Stimulated activated CD8-positive, alpha-beta memory T cell treated with anti-CD3 and anti-CD28 coated beads, Interleukin-2, amount 100 ng/mL, for 1 hour (primary cell): ENCODE results near the gene PLD5.
"Not testable (repeated sequence)": the region's sequence is repeated elsewhere in the genome, so short reads cannot be mapped to it uniquely, and the experiment has no call there.

Source experiments
- DNase-seq, 2 donors: peaks; one replicate each; pipeline ENCODE4 v3.0.0-alpha.2; 2020; ENCODE audit warnings: low read depth in 2 of 2

Gene PLD5

DNA sequence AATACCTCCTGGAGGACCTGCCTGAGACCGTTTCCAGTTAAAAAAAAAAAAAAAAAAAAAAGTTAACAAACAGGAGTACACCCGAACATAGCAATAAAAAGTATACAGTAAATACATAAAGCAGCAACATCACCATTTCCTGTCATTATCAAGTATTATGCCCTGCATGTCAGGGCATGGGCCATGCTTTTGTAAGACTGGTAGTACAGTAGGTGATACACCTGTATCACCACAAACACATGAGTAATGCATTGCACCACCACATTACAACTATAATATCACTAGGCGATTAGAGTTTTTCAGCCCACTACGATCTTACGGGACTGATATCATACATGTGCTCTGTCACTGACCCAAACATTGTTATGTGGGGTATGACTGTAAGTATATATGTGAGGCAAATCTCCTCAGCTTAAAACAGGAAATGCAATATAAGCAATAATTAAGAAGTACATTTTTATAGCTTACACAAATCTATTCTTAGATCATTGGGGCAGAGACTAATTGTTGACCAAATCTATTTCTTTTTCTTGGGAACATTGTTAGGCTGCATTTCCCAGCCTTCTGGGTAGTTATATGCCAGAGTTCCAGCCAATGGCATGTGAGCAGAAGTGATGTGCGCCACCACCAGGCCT, 98.1 kb downstream of the PLD5 start:
- DNase-seq = no peak

DNA sequence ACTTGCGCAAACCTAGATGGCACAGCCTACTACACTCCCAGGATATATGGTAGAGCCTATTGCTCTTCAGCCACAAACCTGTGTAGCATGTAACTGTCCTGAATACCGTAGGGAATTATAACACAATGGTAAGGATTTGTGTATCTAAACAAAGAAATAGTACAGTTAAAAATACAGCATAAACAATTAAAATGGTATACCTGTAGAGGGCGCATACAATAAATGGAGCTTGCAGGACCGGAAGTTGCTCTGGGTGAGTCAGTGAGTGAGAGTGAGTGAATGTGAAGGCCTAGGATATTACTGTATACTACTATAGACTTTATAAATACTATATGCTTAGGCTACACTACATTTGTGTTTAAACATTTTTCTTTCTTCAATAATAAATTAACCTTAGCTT, 99.3 kb downstream of the PLD5 start:
- no peak for DNase-seq

GRCh38 chr1:242416657-242417056, 107.8 kb downstream of the PLD5 start:
- DNase-seq = no peak

DNA sequence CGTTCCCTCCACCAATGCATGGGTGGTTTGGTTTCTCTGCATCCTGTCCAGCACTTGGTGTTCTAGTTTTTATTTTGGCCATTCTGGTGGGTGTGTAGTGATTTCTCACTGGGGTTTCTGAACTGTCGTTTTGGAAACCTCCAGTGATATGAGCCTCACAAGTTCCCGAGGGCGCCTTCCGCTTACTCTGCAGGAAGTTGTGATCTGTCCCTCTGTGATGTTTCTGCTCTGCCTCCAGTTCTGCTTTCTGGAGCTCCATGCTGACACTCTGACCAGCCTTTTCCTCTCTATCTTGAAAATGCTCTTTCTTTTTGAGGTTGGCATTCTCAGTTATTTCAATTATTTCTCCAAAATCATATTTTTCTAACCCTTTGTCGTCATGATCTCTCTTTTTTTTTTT, 111.6 kb downstream of the PLD5 start:
- no peak for DNase-seq

DNA sequence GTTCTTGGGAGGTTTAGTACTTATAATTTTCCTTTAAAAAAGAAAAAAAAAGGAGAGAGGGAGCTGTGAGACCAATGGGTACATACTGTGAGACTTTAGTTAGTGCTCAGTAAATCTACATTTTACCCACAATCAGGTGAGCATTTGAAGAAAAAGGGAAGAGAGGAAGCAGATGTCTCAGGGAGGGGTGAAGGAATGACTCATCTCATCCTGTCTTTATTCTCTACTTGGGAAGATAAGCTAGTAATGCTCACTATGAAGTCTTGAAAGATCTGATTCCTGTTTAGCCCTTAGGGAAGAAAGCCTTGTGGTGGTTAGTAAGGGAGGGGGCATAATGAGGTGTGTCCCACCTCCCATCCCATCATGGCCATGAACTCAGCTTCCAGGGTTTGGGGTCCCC, 112.6 kb downstream of the PLD5 start:
- no peak for DNase-seq

DNA sequence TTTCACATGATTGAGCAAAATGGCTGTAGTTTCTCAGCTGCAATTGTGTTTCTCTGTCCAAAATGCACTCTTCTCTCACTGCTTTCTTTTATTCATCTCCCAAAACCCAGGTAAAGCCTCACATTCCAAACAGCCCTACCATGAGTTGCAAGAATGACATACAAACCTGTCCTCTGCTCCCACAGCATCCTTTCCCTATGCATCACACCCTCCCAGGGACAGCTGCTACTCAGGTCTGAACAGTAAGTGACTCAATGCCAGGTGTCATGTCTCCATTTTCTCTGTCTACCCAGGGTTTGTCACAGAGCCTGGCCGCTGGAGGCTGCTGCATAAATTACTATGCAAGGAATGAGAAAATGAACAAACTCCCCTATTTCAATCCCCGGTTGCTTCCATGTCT, 118.5 kb downstream of the PLD5 start:
- no peak for DNase-seq

DNA sequence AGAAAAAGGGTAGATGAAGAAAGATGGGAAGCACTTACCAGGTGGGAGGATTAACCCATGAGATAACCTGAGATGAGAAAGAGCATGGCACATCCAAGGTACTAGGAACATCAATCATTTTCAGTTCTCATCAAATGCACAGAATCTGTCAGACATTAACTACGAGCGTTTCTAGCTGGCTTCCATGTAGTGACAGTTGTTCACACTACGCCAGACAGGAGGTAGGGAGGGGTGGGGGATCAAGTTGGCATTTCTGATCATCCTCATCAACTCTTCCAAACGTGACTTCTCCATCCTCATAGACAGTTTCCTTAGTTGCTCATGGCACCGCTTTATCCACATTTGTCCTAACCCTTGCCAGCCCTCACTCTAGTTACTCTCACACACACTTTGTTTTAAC, 120.2 kb downstream of the PLD5 start:
- DNase-seq = no peak

- DNase-seq = no peak
These were observed 121.5 kb downstream of the PLD5 start for GRCh38 chr1:242402956-242403355.

GRCh38 chr1:242401937-242402336, 122.6 kb downstream of the PLD5 start:
- no peak for DNase-seq

- no peak for DNase-seq
These were observed 126.1 kb downstream of the PLD5 start for GRCh38 chr1:242398351-242398750.

- no peak for DNase-seq
These were observed 132.6 kb downstream of the PLD5 start for GRCh38 chr1:242391896-242392295.

GRCh38 chr1:242376121-242376520, 148.4 kb downstream of the PLD5 start:
- not testable (repeated sequence) for DNase-seq

DNA sequence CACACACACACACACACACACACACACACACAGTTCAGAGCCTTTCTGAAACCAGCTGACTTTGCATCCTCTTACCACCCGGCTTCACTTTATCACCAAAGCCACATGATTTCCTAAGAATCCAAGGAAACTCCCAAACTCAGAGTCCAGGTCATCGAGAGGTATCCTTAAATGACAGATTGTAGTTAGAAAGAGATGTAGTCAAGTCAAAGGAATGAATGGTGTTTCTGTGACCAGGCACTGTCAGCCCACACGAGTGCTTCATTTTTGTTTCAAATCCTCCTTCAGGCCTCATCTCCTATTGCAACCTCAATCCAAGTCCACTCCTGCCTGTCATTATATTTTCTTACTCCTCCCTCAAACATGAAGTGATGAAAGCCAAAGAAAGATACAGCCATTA, 174.1 kb downstream of the PLD5 start:
- not testable (repeated sequence) for DNase-seq

- no peak for DNase-seq
These were observed 174.9 kb downstream of the PLD5 start for GRCh38 chr1:242349636-242350035.

DNA sequence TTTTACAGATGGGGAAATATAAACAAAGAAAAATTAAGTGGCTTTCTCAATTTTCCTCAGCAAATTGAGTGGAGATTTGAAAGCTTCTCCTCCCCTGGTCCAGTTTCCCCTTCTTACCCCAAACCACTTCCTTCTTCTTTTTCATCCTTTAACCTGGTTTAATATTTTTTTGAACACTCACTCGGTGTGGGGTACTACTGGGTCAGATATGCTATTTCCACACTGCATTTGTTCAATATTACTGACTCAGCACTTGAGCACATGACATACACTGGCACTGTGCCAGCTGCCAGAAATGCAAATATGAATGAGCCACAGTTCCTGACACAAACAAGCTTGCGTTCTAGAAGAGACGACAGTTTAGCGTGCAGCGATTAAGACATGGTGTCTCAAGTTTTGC, 193.6 kb downstream of the PLD5 start:
- not testable (repeated sequence) for DNase-seq

GRCh38 chr1:242327381-242327780, 197.1 kb downstream of the PLD5 start:
- DNase-seq = not testable (repeated sequence)

DNA sequence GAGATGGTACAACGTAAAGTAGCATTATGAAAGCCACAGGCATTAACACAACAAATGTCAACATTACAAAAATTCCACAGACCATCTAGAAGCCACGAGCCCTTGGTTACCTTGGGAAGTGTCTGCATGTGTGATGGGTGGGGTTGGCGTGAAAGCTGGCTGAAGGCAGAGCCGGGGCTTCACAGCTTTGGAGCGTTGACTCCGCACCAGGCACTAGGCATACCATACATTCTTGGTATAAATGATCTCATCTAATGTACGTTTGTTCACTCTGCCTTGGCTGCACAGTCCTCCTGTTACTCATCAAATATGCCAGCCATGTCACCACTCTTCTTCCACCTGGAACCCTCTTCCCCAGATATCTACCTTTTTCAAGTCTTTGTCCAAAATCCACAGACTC, 202.5 kb downstream of the PLD5 start:
- not testable (repeated sequence) for DNase-seq

DNA sequence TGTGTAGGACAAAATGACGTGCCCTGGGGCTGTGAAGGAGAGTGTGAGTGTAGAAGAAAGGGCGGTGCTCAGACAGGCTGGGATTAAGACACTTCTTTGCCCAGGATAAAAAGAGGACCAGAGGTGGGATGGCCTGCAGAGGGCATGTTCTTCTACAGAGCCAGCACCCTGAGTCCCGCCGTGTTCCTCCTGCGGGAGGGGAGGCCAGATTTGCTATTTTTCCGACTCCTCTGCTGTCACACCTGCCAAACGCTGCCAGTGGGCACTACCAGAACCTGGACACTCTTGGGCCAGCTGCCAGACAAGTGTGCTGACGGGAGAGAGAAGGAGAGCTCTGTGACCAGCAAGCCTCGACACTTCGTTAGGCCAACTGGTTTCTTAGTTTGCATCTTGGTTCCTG, 206.4 kb downstream of the PLD5 start:
- no peak for DNase-seq

GRCh38 chr1:242314865-242315264, 209.6 kb downstream of the PLD5 start:
- DNase-seq = not testable (repeated sequence)

GRCh38 chr1:242314085-242314649, 210.3 kb downstream of the PLD5 start:
- not testable (repeated sequence) for DNase-seq

GRCh38 chr1:242308681-242309080, 215.8 kb downstream of the PLD5 start:
- DNase-seq = not testable (repeated sequence)

DNA sequence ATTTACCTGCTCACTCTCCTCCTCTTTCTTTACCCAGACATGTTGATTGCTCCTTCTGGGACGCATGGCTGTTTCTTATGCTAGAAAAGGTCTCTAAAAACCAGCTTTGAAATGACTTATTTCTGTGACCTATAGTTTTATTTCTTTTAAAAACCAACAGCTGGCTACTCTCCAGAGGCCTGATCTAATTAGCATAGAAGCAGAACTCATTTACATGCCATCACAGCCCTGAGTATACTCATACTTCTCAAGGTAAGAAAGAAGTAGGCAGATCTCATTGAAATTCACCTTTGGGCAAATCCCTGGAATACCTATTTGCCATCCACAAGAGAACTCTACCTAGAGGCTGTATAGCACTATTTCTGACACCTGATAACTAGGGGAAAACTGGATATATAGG, 230.7 kb downstream of the PLD5 start:
- DNase-seq = not testable (repeated sequence)

GRCh38 chr1:242288067-242288466, 236.4 kb downstream of the PLD5 start:
- not testable (repeated sequence) for DNase-seq
